ENCODE results near the gene SULT1C2. TPM values are rescaled to one million over a fixed set of nuclear protein-coding genes. Genes with fewer than 3 reads are reported as not detected.

Gene SULT1C2
- total and polyA plus RNA-seq, 4 donors, result 0.07 to 8.9 (median 0.62) TPM

DNA sequence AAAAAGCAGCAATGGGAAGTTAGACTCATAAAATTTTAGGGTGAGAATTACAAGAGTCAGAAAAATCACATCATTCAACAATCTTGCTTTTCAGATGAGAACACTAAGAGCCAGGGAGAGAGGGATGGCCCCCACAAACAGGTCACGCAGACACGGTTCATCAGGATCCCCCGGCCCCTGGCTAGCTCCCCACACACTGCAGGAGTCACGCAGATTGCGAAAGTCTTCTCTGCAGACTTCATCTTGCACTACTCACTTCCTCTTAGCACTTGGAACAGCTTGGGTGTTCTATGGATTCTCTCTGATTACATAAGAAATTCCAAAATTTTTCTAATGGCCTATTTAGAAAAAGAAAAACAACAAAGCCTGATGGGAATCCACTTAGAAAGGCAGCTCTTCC is 21.6 kb upstream of the SULT1C2 start (continued):
- TF ChIP-seq, protein P1, sequence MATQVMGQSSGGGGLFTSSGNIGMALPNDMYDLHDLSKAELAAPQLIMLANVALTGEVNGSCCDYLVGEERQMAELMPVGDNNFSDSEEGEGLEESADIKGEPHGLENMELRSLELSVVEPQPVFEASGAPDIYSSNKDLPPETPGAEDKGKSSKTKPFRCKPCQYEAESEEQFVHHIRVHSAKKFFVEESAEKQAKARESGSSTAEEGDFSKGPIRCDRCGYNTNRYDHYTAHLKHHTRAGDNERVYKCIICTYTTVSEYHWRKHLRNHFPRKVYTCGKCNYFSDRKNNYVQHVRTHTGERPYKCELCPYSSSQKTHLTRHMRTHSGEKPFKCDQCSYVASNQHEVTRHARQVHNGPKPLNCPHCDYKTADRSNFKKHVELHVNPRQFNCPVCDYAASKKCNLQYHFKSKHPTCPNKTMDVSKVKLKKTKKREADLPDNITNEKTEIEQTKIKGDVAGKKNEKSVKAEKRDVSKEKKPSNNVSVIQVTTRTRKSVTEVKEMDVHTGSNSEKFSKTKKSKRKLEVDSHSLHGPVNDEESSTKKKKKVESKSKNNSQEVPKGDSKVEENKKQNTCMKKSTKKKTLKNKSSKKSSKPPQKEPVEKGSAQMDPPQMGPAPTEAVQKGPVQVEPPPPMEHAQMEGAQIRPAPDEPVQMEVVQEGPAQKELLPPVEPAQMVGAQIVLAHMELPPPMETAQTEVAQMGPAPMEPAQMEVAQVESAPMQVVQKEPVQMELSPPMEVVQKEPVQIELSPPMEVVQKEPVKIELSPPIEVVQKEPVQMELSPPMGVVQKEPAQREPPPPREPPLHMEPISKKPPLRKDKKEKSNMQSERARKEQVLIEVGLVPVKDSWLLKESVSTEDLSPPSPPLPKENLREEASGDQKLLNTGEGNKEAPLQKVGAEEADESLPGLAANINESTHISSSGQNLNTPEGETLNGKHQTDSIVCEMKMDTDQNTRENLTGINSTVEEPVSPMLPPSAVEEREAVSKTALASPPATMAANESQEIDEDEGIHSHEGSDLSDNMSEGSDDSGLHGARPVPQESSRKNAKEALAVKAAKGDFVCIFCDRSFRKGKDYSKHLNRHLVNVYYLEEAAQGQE (IDR thresholded peaks at IDR 0.05), result no peak
- TF ChIP-seq, protein P2, sequence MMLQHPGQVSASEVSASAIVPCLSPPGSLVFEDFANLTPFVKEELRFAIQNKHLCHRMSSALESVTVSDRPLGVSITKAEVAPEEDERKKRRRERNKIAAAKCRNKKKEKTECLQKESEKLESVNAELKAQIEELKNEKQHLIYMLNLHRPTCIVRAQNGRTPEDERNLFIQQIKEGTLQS (IDR thresholded peaks at IDR 0.05), result no peak
- TF ChIP-seq JUND (IDR thresholded peaks at IDR 0.05) (no peak), TAF1 (conservative IDR thresholded peaks at IDR 0.05) (no peak), FOXA1 (IDR thresholded peaks at IDR 0.05) (no peak), GABPA (IDR thresholded peaks at IDR 0.05 in 1 of 2, conservative IDR thresholded peaks at IDR 0.05 in 1 of 2) (no peak)

DNA sequence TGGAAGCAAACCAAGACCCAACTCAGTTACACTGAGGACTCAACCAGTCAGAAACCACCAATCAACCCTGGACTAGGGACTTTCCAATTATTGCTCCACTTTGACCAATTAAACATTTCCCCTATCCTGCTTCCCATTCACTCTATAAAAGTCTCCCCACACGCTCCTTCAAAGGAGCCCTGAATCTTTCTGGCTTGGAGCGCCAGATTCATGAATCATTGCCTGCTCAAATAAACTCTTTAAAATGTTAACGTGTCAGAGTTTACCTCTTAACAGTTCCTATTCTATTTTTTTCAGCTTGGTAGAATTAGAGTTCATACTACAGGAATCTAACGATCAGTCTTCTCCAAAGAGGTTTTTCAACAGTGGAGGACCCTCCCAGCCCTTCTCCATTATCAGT is 20.7 kb upstream of the SULT1C2 start:
- H3K27ac ChIP-seq (ENCODE audit: low read depth in 1 of 2, low read length in 2 of 2), result no peak overlapping the region
- H3K9me3 ChIP-seq (ENCODE audit: control insufficient read depth in 4 of 4, low read length in 3 of 4), result no peaks in the 10 kb centered on the region
- H3K9ac ChIP-seq (ENCODE audit: low read depth in 1 of 2, low read length in 2 of 2), result no peak overlapping the region
- H3K27me3 ChIP-seq (ENCODE audit: control insufficient read depth in 4 of 4, insufficient read depth in 4 of 4, low read length in 3 of 4), result no peaks in the 10 kb centered on the region
- peaks cover 0 to 8% (median 4%) of the 10 kb centered on the region in 4 donors for H3K4me1 ChIP-seq (ENCODE audit: control insufficient read depth in 4 of 4, insufficient read depth in 4 of 4, low read length in 3 of 4)
- TF ChIP-seq, protein P2 (IDR thresholded peaks at IDR 0.05), result no peak
- no peak for TF ChIP-seq EGR1 (IDR thresholded peaks at IDR 0.05; ENCODE audit: low read depth in 2 of 2)
- TF ChIP-seq, protein P3, sequence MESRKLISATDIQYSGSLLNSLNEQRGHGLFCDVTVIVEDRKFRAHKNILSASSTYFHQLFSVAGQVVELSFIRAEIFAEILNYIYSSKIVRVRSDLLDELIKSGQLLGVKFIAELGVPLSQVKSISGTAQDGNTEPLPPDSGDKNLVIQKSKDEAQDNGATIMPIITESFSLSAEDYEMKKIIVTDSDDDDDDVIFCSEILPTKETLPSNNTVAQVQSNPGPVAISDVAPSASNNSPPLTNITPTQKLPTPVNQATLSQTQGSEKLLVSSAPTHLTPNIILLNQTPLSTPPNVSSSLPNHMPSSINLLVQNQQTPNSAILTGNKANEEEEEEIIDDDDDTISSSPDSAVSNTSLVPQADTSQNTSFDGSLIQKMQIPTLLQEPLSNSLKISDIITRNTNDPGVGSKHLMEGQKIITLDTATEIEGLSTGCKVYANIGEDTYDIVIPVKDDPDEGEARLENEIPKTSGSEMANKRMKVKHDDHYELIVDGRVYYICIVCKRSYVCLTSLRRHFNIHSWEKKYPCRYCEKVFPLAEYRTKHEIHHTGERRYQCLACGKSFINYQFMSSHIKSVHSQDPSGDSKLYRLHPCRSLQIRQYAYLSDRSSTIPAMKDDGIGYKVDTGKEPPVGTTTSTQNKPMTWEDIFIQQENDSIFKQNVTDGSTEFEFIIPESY (IDR thresholded peaks at IDR 0.05), result no peak
- TF ChIP-seq, protein P1 (IDR thresholded peaks at IDR 0.05), result no peak
- TF ChIP-seq GABPA (IDR thresholded peaks at IDR 0.05 in 1 of 2, conservative IDR thresholded peaks at IDR 0.05 in 1 of 2), result no peak
- no peak for TF ChIP-seq NR2F2 (IDR thresholded peaks at IDR 0.05)
- TF ChIP-seq SP1 (IDR thresholded peaks at IDR 0.05), result no peak
- TF ChIP-seq RXRA (IDR thresholded peaks at IDR 0.05), result no peak
- TF ChIP-seq HNF4A (conservative IDR thresholded peaks at IDR 0.05), result no peak
- no peak overlapping the region for H3K4me3 ChIP-seq (ENCODE audit: low read depth in 1 of 3, low read length in 3 of 3)
- 81% methylated on average over 4 of the region's 4 CpGs for WGBS
- H3K36me3 ChIP-seq (ENCODE audit: control insufficient read depth in 4 of 4, insufficient read depth in 3 of 4, low read depth in 1 of 4, low read length in 3 of 4), result no peaks in the 10 kb centered on the region
- DNase-seq (ENCODE audit: low spot score), result no peak
